Effector memory CD4-positive, alpha-beta T cell (primary cell): Measurements from ENCODE around the gene RNU5B-1.

Experiments used
- DNase-seq, 3 donors: peaks; one replicate each; pipeline ENCODE4 v3.0.0-alpha.2; 2020
- H3K27ac ChIP-seq: 2 replicates; pipeline ENCODE4 v1.7.0; 2013; ENCODE audit warnings: mild to moderate bottlenecking, low read length, moderate library complexity; ENCODE audit not compliant: insufficient read depth, poor library complexity, severe bottlenecking
- H3K27me3 ChIP-seq: replicated peaks from 2 replicates; pipeline ENCODE4 v1.7.0; 2013; ENCODE audit warnings: mild to moderate bottlenecking, low read length; ENCODE audit not compliant: insufficient read depth, control insufficient read depth, poor library complexity, severe bottlenecking
- H3K36me3 ChIP-seq: 2 replicates; pipeline ENCODE4 v1.7.0; 2013; ENCODE audit warnings: mild to moderate bottlenecking, low read length, moderate library complexity; ENCODE audit not compliant: control insufficient read depth, insufficient read depth
- H3K4me1 ChIP-seq: 2 replicates; pipeline ENCODE4 v1.7.0; 2013; ENCODE audit warnings: low read length, mild to moderate bottlenecking; ENCODE audit not compliant: control insufficient read depth, insufficient read depth, poor library complexity, severe bottlenecking
- H3K4me3 ChIP-seq: 2 replicates; pipeline ENCODE4 v1.7.0; 2013; ENCODE audit warnings: low read length, low read depth, mild to moderate bottlenecking; ENCODE audit not compliant: insufficient read depth, poor library complexity, severe bottlenecking
- H3K9me3 ChIP-seq: 2 replicates; pipeline ENCODE4 v1.7.0; 2013; ENCODE audit warnings: mild to moderate bottlenecking, low read length, moderate library complexity; ENCODE audit not compliant: control insufficient read depth
- total RNA-seq, 3 donors: gene quantifications; one replicate each; lab custom pipeline; 2026; lab: John Stamatoyannopoulos, UW

RNU5B-1 gene
- 3.5 to 38.5 (median 8.1) reads per million in 3 donors for total RNA-seq

DNA sequence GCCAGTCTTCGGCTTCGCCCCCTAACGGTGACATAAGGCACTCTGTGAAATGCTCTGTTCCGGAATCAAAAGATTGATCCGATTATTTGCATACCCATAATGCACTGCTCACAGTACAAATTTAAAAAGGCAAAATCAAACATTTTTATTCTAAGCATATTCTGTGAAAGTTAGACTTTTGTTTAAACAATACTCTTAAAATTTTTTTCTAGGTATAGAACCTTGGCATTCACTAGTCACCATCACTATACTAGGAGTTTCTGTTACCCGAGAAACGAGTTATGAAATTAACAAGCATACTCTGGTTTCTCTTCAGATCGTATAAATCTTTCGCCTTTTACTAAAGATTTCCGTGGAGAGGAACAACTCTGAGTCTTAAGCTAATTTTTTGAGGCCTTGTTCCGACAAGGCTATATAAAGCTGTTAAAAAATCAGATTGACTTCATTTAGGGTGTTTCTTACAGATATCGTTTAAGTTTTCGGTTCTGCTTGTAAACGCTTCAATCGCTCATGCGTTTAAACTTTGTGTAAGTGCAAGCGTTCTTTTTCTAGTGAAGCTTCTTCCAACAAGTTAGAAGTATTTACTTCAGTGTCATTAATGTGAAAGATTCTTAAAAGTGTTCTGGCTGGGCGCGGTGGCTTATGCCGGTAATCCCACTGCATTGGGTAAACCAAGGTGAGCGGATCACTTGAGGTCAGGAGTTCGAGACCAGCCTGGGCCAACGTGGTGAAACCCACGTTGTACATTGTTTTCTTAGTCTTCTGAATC lies at the start of gene RNU5B-1:
TSS of gene RNU5B-1 (plus strand) at position 297 of the 769 bp plus-strand sequence.
- Histone ChIP-seq H3K4me3 (peak within 1 kb of the TSS; percentile 53), H3K36me3 (no peaks in the 10 kb centered on the region), H3K4me1 (peaks cover 4% of the 10 kb centered on the region)

DNA sequence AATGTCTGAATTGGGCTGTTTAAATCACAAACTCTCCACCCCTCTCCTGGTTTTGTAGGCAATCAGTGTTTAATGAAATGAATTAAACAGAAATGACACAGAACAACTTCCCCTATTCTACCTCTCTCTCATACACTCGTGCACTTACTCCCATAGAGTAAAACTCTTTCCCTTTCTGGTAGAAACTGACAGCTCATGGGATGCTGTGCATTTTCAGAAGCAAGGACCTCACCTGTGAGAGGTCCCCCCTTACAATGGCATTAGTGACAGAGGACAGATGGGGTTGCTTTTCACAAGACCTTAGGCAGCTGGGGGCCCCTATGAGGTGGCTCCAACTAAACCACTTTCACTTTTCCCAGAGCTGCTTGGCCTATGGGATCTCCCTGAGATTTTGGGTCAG lies 49.7 kb upstream of the RNU5B-1 start:
- Histone ChIP-seq H3K4me1 (no peaks in the 10 kb centered on the region), H3K36me3 (peaks cover 20% of the 10 kb centered on the region), H3K9me3 (no peaks in the 10 kb centered on the region), H3K4me3 (no peak overlapping the region), H3K27ac (no peak overlapping the region), H3K27me3 (no peaks in the 10 kb centered on the region)
- no peak for DNase-seq

More for the DNA sequence above, at the start of gene RNU5B-1:
- DNase-seq, result peak; percentile 51 to 69 (median 60)
- Histone ChIP-seq H3K9me3 (no peaks in the 10 kb centered on the region), H3K27me3 (no peaks in the 10 kb centered on the region), H3K27ac (peak within 1 kb of the TSS; percentile 92)

DNA sequence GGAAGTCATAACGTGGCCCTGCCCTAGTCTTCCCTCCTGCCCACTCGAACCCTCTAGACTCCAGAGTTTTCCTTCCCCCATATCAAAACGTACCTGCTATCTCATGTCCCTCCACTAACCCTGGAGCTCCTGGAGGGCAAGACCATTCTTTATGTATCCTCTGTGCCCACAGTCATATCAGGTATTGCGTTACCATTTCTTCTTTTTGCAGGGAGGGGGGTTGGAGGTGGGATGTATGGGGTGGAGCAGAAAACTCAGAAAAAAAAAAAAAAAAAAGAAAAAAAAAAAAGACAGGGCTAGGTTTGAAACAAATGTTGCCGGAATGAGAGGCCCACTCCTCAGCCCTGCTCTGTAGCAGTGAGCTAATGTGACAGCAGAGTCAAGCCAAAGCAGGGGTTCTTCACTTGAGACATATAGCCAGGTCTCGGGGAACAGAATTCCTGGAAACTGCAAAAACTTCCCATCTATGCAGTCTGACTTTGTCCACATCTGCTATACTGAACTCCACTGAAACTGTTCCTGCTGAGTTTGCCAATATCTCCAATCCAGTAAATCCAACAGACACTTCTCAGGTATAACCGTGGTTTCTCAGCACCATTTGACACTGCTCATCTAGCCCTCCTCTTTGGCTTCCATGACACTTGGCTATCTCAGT lies 48.9 kb upstream of the RNU5B-1 start:
- no peak for DNase-seq
- no peak overlapping the region for H3K4me3 ChIP-seq

DNA sequence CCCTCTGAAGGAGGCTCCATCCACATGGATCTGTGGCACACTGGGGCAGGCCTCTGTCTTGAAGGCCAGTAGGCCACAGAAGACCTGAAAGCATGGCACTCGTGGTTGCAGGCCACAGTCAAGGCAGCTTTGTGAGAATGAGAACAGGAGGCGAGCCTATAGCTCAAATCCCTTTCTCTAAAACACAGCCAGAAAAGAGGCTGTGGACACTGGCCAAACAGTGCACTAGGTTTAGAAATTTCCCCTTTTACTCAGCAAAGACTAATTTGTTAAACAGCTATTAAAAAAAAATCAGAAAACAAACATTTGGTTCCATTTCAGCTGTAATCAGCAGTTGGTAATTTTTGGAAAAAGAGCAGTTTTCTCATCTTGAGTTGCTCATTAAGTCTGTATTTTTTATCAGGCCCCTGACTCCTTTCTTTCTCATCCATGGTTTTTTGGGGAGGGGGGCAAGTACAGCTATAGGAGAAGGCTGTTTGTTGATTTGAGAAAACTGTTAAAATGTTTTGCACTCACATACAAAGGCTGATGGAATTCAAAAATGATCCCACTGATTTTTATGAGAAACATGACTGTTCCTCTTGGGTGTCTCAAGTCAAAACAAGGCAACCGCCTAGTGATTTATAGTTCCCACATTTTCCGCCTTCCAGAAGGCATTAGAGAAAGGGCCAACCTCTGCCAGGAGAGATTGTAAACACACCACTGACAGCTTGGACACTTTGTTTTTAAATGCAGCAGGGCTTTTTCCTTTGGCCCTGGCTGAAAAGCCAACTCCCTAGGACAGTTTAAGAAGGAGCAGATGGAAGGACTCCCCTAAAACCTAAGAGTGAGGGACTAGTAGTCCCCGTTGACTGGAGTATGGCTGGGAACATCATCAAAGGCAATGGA lies 45.9 kb upstream of the RNU5B-1 start:
- Histone ChIP-seq H3K36me3 (peaks cover 41% of the 10 kb centered on the region), H3K4me1 (no peaks in the 10 kb centered on the region), H3K27ac (no peak overlapping the region), H3K9me3 (no peaks in the 10 kb centered on the region), H3K27me3 (no peaks in the 10 kb centered on the region), H3K4me3 (no peak overlapping the region)
- DNase-seq, result no peak

More for the DNA sequence above, 48.9 kb upstream of the RNU5B-1 start:
- Histone ChIP-seq H3K36me3 (peaks cover 28% of the 10 kb centered on the region), H3K9me3 (no peaks in the 10 kb centered on the region), H3K27ac (no peak overlapping the region), H3K4me1 (no peaks in the 10 kb centered on the region), H3K27me3 (no peaks in the 10 kb centered on the region)

DNA sequence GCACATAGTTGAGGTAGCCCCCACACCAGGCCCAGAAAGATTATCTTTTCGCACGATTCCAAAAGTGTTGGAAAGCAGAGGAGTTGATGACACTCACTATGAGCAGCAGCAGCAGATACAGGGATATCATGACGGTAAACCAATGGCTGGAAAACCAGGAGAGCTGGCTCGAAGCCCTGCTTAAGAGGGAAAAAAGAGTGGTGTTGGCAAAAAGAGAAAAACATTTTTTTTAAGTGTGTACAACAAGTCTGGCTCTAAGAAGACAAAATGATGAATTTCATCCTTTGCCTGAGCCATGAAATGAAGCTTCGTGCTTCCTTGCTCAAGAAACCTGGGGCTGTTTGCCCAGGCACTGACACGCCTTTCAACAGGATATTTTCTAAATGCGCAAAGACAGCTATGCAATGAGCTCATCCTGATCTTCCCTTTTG lies 45.1 kb upstream of the RNU5B-1 start:
- H3K9me3 ChIP-seq, result no peaks in the 10 kb centered on the region
- H3K4me3 ChIP-seq, result no peak overlapping the region
- H3K36me3 ChIP-seq, result peaks cover 45% of the 10 kb centered on the region
- H3K4me1 ChIP-seq, result no peaks in the 10 kb centered on the region
- H3K27ac ChIP-seq, result no peak overlapping the region
- DNase-seq, result no peak
- no peaks in the 10 kb centered on the region for H3K27me3 ChIP-seq

DNA sequence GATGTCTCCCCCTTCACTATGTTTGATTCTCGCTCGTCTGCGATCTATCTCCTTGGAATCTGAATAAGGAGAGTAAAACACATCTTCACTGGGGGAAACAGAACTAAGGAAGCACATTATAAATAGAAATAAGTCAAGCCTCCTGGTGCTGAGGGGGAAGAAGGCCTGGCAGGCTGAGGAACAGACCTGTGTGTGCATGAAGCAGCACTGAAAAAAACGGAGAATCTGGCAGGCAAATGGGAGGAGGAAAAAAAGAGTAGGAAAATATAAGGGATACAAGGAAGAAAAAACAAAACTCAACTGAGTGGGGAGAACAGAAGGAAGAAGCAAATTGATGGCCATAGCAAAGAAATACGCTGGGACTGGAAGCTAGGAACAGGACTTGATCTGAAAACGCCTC lies 43.5 kb upstream of the RNU5B-1 start:
- H3K36me3 ChIP-seq, result peaks cover 55% of the 10 kb centered on the region
- DNase-seq, result no peak
- H3K4me3 ChIP-seq, result no peak overlapping the region
- H3K27ac ChIP-seq, result no peak overlapping the region
- H3K9me3 ChIP-seq, result no peaks in the 10 kb centered on the region
- H3K27me3 ChIP-seq, result no peaks in the 10 kb centered on the region
- H3K4me1 ChIP-seq, result no peaks in the 10 kb centered on the region

DNA sequence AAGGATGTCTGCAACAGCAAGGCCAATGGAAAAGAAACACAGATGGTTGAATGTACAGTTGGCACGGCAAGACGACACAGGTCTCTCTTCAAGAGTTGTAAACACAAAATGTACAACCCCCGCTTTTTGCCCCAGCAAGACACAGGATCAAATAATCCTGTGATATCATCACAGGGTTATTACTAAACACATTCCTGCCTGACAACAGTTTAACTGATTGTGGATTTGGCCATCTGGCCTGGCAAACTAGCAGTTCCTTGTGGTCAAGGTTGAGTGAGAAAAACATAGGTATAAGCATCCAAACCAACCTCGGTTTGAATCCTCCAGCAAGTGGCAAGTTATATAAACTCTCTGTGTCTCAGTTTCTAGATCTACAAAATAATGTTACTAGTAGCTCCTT lies 41.2 kb upstream of the RNU5B-1 start:
- Histone ChIP-seq H3K4me3 (no peak overlapping the region), H3K36me3 (peaks cover 55% of the 10 kb centered on the region), H3K27me3 (no peaks in the 10 kb centered on the region), H3K9me3 (no peaks in the 10 kb centered on the region), H3K27ac (no peak overlapping the region), H3K4me1 (no peaks in the 10 kb centered on the region)
- no peak for DNase-seq

DNA sequence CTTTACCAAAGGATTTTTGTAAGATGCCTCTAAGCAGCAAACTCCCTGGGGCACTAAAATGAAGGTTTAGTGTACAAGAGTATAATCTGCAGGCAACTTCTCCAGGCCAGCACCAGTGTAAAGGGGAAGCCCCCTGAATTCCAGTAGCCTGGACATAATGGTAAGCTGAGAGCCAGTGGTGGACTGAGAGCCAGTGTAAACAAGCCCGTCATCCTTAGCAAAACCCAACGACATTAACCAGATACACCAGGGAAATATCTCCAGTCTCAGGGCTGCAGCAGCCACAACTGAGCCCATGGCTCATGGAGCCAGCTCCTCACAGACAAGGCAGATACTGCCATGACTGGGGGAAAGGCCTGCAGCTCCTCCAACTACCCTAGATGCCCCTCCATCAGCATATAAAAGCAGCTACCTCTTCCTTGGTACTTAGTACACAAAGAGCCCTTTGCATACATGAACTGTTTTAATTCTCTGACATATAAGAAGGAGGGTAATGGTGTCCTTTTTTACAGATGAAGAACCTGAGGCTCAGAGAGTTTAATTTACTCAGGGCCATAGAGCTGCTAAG lies 39.5 kb upstream of the RNU5B-1 start:
- no peak for DNase-seq
- Histone ChIP-seq H3K27me3 (no peaks in the 10 kb centered on the region), H3K4me3 (no peak overlapping the region), H3K27ac (no peak overlapping the region), H3K4me1 (no peaks in the 10 kb centered on the region), H3K9me3 (no peaks in the 10 kb centered on the region), H3K36me3 (peaks cover 47% of the 10 kb centered on the region)

DNA sequence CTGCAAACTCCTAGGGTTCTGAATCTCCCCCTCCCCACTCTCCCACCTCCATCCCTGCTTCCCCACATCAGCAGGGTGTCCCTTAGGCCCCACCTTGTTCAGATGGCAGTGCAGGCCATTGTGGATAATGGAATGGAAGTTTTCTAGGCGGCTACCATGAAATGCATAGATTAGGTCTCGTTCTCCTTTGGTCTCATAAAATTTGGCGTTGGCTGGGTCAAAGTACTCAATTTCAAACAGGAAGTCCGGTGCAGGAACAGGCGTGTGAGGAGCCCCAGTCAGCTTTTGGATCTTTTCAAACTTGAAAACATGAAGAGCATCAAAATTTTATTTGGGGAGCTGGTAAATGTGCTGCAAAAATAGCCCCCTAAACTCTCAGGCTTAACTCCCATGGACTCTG lies 38.0 kb upstream of the RNU5B-1 start:
- no peaks in the 10 kb centered on the region for H3K9me3 ChIP-seq

More for the DNA sequence above, 38.0 kb upstream of the RNU5B-1 start:
- no peaks in the 10 kb centered on the region for H3K27me3 ChIP-seq
- H3K27ac ChIP-seq, result no peak overlapping the region
- H3K4me1 ChIP-seq, result no peaks in the 10 kb centered on the region
- no peak for DNase-seq
- peaks cover 46% of the 10 kb centered on the region for H3K36me3 ChIP-seq
- H3K4me3 ChIP-seq, result no peak overlapping the region
